HL-60 (cell line): ENCODE results near the gene CYP2F1.
"Not testable (repeated sequence)": the region's sequence is repeated elsewhere in the genome, so short reads cannot be mapped to it uniquely, and the experiment has no call there.

Experiments used
- DNase-seq, 2 experiments: peaks; one replicate each; pipeline ENCODE4 v3.0.0-alpha.2; 2010 to 2020; ENCODE audit warnings: low read depth in 1 of 2, low spot score in 1 of 2
- H3K27ac ChIP-seq: fragments of 250-450 bp; sonication (Bioruptor Pico); replicated peaks from 2 replicates; pipeline ENCODE4 v1.5.1; 2020; ENCODE audit warnings: mild to moderate bottlenecking, moderate library complexity
- H3K27me3 ChIP-seq: fragments of 250-450 bp; sonication (Bioruptor Pico); 2 replicates; pipeline ENCODE4 v1.5.1; 2021; ENCODE audit warnings: mild to moderate bottlenecking, moderate library complexity; ENCODE audit not compliant: insufficient read depth, poor library complexity, severe bottlenecking
- H3K4me3 ChIP-seq: replicated peaks from 2 replicates; pipeline ENCODE4 v1.5.1; 2011; ENCODE audit warnings: mild to moderate bottlenecking, control low read depth, low read length; ENCODE audit not compliant: insufficient read depth
- GABPA ChIP-seq: IDR thresholded peaks from 2 replicates; pipeline ENCODE4 v1.6.1; 2012; ENCODE audit warnings: low read depth
- POLR2AphosphoS5 ChIP-seq: IDR thresholded peaks from 2 replicates; pipeline ENCODE4 v1.6.1; 2012; ENCODE audit warnings: low read depth
- REST ChIP-seq: IDR thresholded peaks from 2 replicates; pipeline ENCODE4 v1.6.1; 2012; ENCODE audit warnings: low read depth; ENCODE audit not compliant: insufficient replicate concordance
- SPI1 ChIP-seq: IDR thresholded peaks from 2 replicates; pipeline ENCODE4 v1.6.1; 2012; ENCODE audit warnings: low read depth, mild to moderate bottlenecking, borderline replicate concordance
- TF ChIP-seq, protein P1 (sequence below): IDR thresholded peaks from one replicate; pipeline ENCODE4 v1.5.1; 2011; ENCODE audit warnings: low read length, control low read depth, inconsistent platforms; ENCODE audit not compliant: insufficient read depth

The CYP2F1 gene

GRCh38 chr19:41131186-41131585 is 17.0 kb downstream of the CYP2F1 start:
- peaks cover 7% of the 10 kb centered on the region for H3K27me3 ChIP-seq
- DNase-seq: no peak
- H3K4me3 ChIP-seq: no peak overlapping the region
- H3K27ac ChIP-seq: no peak overlapping the region
- TF ChIP-seq GABPA: no peak
- TF ChIP-seq SPI1: no peak
- TF ChIP-seq, protein P1, sequence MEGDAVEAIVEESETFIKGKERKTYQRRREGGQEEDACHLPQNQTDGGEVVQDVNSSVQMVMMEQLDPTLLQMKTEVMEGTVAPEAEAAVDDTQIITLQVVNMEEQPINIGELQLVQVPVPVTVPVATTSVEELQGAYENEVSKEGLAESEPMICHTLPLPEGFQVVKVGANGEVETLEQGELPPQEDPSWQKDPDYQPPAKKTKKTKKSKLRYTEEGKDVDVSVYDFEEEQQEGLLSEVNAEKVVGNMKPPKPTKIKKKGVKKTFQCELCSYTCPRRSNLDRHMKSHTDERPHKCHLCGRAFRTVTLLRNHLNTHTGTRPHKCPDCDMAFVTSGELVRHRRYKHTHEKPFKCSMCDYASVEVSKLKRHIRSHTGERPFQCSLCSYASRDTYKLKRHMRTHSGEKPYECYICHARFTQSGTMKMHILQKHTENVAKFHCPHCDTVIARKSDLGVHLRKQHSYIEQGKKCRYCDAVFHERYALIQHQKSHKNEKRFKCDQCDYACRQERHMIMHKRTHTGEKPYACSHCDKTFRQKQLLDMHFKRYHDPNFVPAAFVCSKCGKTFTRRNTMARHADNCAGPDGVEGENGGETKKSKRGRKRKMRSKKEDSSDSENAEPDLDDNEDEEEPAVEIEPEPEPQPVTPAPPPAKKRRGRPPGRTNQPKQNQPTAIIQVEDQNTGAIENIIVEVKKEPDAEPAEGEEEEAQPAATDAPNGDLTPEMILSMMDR: no peak
- TF ChIP-seq REST: no peak
- no peak for TF ChIP-seq POLR2AphosphoS5

GRCh38 chr19:41133260-41133659 is 19.0 kb downstream of the CYP2F1 start:
- H3K4me3 ChIP-seq: no peak overlapping the region
- no peak overlapping the region for H3K27ac ChIP-seq
- no peak for TF ChIP-seq POLR2AphosphoS5
- no peak for TF ChIP-seq SPI1
- TF ChIP-seq, protein P1: no peak
- TF ChIP-seq REST: no peak
- TF ChIP-seq GABPA: no peak
- DNase-seq: no peak
- H3K27me3 ChIP-seq: peaks cover 7% of the 10 kb centered on the region

GRCh38 chr19:41134616-41135015 is 20.4 kb downstream of the CYP2F1 start:
- no peak overlapping the region for H3K4me3 ChIP-seq
- no peak overlapping the region for H3K27ac ChIP-seq
- peaks cover 7% of the 10 kb centered on the region for H3K27me3 ChIP-seq
- DNase-seq: no peak
- no peak for TF ChIP-seq SPI1
- no peak for TF ChIP-seq POLR2AphosphoS5

GRCh38 chr19:41135390-41136384 is 21.5 kb downstream of the CYP2F1 start:
- H3K27ac ChIP-seq, H3K4me3 ChIP-seq, H3K27me3 ChIP-seq, DNase-seq: not testable (repeated sequence)
